MM.1S (cell line): ENCODE results near the gene RGS7.

Experiments
- EZH2 ChIP-seq: fragments of 300-600 bp; sonication (generic); optimal IDR thresholded peaks from 2 replicates; pipeline ENCODE3; 2017; ENCODE audit warnings: low read depth, mild to moderate bottlenecking, antibody characterized with exemption, low read length, mixed read lengths
- EZH2phosphoT487 ChIP-seq: fragments of 300-600 bp; sonication (generic); IDR thresholded peaks from 2 replicates; pipeline ENCODE4 v1.6.1; 2018; ENCODE audit warnings: antibody characterized with exemption, low read length
- TF ChIP-seq, protein P1 (sequence below): fragments of 300-600 bp; sonication (generic); IDR thresholded peaks from 2 replicates; pipeline ENCODE4 v1.5.1; 2016; ENCODE audit warnings: antibody characterized with exemption, low read length, mixed read lengths

GRCh38 chr1:241376701-241377100 is 19.7 kb upstream of the RGS7 start:
- TF ChIP-seq EZH2 (no peak), EZH2phosphoT487 (no peak)
- TF ChIP-seq, protein P1, sequence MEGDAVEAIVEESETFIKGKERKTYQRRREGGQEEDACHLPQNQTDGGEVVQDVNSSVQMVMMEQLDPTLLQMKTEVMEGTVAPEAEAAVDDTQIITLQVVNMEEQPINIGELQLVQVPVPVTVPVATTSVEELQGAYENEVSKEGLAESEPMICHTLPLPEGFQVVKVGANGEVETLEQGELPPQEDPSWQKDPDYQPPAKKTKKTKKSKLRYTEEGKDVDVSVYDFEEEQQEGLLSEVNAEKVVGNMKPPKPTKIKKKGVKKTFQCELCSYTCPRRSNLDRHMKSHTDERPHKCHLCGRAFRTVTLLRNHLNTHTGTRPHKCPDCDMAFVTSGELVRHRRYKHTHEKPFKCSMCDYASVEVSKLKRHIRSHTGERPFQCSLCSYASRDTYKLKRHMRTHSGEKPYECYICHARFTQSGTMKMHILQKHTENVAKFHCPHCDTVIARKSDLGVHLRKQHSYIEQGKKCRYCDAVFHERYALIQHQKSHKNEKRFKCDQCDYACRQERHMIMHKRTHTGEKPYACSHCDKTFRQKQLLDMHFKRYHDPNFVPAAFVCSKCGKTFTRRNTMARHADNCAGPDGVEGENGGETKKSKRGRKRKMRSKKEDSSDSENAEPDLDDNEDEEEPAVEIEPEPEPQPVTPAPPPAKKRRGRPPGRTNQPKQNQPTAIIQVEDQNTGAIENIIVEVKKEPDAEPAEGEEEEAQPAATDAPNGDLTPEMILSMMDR: no peak
